ENCODE measurements around the gene PAM.

DNA sequence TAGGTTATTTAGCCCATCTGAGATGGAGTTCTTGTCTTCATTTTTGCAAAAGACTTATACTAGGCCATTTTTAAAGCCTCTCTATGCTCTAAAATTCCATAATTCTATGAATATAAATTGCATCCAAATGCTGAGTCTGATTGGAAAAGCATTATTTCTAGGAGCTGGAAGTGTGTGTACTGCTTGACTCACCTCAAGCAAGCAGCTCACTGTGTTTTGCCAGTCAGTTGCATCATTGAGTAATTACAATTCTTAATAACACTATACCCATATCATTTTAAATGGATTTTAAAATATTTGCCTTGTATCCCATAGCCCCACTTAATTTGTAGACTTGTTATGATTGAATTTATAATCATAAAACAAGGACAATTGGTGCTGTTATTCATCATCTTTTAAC is 161.0 kb downstream of the PAM start:
- no peak for TF ChIP-seq POLR2AphosphoS5 (IDR thresholded peaks at IDR 0.05)
- TF ChIP-seq, protein P1, sequence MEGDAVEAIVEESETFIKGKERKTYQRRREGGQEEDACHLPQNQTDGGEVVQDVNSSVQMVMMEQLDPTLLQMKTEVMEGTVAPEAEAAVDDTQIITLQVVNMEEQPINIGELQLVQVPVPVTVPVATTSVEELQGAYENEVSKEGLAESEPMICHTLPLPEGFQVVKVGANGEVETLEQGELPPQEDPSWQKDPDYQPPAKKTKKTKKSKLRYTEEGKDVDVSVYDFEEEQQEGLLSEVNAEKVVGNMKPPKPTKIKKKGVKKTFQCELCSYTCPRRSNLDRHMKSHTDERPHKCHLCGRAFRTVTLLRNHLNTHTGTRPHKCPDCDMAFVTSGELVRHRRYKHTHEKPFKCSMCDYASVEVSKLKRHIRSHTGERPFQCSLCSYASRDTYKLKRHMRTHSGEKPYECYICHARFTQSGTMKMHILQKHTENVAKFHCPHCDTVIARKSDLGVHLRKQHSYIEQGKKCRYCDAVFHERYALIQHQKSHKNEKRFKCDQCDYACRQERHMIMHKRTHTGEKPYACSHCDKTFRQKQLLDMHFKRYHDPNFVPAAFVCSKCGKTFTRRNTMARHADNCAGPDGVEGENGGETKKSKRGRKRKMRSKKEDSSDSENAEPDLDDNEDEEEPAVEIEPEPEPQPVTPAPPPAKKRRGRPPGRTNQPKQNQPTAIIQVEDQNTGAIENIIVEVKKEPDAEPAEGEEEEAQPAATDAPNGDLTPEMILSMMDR (IDR thresholded peaks at IDR 0.05): no peak

Measured in prostate gland (tissue), 2 donors.